Activated naive CD4-positive, alpha-beta T cell treated with anti-CD3 and anti-CD28 coated beads, Interleukin-2, amount 50 U/mL, for 72 hours (primary cell): ENCODE measurements around the gene THPO. TPM values are rescaled to one million over a fixed set of nuclear protein-coding genes. Genes with fewer than 3 reads are reported as not detected.
A peak's percentile ranks its signal among the peaks of the same experiment; 100 is the strongest.
"Not testable (repeated sequence)": the region's sequence is repeated elsewhere in the genome, so short reads cannot be mapped to it uniquely, and the experiment has no call there.

Source experiments
- ATAC-seq, 2 donors: fragments of 150-1000 bp; cut with Tn5 transposase; 2 replicates each; pipeline ENCODE4 v1.10.0; 2021; ENCODE audit warnings: mild to moderate bottlenecking in 2 of 2, moderate library complexity in 2 of 2
- DNase-seq, 2 donors: peaks; one replicate each; pipeline ENCODE4 v3.0.0; 2021 to 2022; ENCODE audit warnings: low spot score in 2 of 2
- H3K27ac Mint-ChIP-seq, 2 donors: one replicate each; pipeline ENCODE4 v1.8.0; 2022; ENCODE audit warnings: mild to moderate bottlenecking in 2 of 2, mixed read lengths in 2 of 2
- H3K36me3 Mint-ChIP-seq, 2 donors: one replicate each; pipeline ENCODE4 v1.8.0; 2022; ENCODE audit warnings: mixed read lengths in 2 of 2
- H3K9me3 Mint-ChIP-seq, 2 donors: one replicate each; pipeline ENCODE4 v1.8.0; 2022; ENCODE audit warnings: mixed read lengths in 2 of 2
- total RNA-seq, 2 donors: library from RNA; stranded (reverse); gene quantifications; one replicate each; pipeline ENCODE4 v1.2.3, GENCODE V29; 2022

Gene THPO
- total RNA-seq, 2 donors from 2014 or later, result not detected

DNA sequence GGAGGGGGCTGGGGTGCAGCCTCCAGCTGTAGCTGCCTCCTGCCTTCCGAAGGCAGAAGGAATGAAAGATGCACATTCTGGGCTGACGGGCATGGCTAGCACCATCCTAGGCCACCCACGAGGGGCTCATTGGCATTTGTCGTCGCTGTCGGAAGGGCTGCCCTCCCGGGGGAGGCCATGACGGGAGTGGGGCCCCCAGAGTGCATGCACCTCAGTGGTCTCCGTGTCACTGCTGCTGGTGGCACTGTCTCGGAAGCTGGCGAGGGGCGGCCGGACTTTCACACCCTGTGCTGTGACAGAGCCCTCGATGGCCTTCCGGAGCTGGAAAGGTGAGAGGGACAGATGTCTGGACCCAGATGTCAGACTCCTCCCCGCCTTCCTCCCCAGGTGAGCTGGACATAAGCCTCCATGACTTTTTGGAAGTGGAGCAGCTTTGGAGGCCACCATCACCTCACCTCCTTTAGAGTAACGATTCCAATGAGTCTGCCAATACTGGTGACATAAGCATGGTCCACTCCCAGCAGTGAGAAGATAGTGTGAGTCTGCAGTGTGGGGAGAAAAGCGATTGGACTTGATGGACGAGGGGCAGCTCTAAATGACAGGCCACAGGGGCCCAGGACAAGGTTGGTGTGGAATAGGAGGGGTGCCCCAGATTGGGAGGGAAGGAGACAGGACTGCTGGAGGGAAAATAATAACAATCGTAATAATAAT is 31.4 kb downstream of the THPO start:
- H3K27ac Mint-ChIP-seq, result no peak overlapping the region
- ATAC-seq (no peak), DNase-seq (no peak)
- H3K9me3 Mint-ChIP-seq, result no peaks in the 10 kb centered on the region
- no peaks in the 10 kb centered on the region for H3K36me3 Mint-ChIP-seq

DNA sequence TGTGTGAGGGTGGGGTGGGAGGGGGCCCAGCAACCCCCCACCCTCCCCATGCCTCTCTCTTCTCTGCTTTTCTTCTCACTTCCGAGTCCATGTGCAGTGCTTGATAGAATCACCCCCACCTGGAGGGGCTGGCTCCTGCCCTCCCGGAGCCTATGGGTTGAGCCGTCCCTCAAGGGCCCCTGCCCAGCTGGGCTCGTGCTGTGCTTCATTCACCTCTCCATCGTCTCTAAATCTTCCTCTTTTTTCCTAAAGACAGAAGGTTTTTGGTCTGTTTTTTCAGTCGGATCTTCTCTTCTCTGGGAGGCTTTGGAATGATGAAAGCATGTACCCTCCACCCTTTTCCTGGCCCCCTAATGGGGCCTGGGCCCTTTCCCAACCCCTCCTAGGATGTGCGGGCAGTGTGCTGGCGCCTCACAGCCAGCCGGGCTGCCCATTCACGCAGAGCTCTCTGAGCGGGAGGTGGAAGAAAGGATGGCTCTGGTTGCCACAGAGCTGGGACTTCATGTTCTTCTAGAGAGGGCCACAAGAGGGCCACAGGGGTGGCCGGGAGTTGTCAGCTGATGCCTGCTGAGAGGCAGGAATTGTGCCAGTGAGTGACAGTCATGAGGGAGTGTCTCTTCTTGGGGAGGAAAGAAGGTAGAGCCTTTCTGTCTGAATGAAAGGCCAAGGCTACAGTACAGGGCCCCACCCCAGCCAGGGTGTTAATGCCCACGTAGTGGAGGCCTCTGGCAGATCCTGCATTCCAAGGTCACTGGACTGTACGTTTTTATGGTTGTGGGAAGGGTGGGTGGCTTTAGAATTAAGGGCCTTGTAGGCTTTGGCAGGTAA is 32.5 kb downstream of the THPO start:
- no peak for DNase-seq
- H3K9me3 Mint-ChIP-seq, result no peaks in the 10 kb centered on the region
- H3K36me3 Mint-ChIP-seq, result no peaks in the 10 kb centered on the region
- H3K27ac Mint-ChIP-seq, result peak overlapping the region in 1 of 2 donors; percentile 38
- ATAC-seq, result peak; percentile 28 to 46

DNA sequence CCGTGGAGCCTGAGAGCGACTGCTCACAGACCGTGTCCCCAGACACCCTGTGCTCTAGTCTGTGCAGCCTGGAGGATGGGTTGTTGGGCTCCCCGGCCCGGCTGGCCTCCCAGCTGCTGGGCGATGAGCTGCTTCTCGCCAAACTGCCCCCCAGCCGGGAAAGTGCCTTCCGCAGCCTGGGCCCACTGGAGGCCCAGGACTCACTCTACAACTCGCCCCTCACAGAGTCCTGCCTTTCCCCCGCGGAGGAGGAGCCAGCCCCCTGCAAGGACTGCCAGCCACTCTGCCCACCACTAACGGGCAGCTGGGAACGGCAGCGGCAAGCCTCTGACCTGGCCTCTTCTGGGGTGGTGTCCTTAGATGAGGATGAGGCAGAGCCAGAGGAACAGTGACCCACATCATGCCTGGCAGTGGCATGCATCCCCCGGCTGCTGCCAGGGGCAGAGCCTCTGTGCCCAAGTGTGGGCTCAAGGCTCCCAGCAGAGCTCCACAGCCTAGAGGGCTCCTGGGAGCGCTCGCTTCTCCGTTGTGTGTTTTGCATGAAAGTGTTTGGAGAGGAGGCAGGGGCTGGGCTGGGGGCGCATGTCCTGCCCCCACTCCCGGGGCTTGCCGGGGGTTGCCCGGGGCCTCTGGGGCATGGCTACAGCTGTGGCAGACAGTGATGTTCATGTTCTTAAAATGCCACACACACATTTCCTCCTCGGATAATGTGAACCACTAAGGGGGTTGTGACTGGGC is 33.3 kb downstream of the THPO start:
- Mint-ChIP-seq H3K9me3 (no peaks in the 10 kb centered on the region), H3K36me3 (no peaks in the 10 kb centered on the region), H3K27ac (peak overlapping the region in 1 of 2 donors; percentile 53)
- ATAC-seq (no peak), DNase-seq (no peak)

DNA sequence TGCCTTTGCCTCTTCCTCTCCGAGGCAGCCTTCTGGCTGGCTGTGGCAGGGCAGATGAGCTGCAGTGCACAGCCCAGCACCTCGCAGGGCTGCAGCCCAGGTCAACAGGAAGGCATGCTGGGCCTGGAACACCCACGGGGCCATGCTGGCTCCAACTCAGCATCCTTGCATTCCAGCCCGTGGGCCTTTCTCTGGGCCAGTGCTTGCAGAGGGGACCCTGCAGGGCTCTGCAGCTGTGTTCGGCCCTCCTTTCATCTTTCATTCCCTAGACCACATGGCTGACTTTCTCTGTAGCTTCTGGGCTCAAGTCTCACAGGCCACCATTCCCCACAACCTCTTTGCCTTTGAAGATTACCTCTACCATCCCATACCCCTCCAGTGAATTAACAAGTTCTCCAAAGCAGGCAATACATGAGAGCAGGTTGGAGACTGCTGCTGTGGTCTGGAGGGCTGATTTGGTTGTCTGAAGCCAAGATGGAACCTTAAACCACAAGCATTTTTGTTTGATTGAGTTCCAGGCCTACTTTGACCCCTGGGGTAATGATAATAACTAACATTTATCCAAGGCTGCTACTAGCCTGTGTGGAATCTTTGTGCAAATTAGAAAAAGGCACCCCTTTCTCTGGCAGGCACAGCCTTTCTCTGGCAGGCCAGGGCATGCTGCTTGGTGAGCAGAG is 34.7 kb downstream of the THPO start:
- ATAC-seq, result no peak
- H3K27ac Mint-ChIP-seq, result no peak overlapping the region
- no peaks in the 10 kb centered on the region for H3K36me3 Mint-ChIP-seq
- no peak for DNase-seq
- H3K9me3 Mint-ChIP-seq, result no peaks in the 10 kb centered on the region

- no peak overlapping the region for H3K27ac Mint-ChIP-seq
- H3K9me3 Mint-ChIP-seq, result no peaks in the 10 kb centered on the region
- ATAC-seq, result no peak
- DNase-seq, result no peak
- no peaks in the 10 kb centered on the region for H3K36me3 Mint-ChIP-seq
Measured at GRCh38 chr3:184341925-184342324, 36.1 kb downstream of the THPO start.

DNA sequence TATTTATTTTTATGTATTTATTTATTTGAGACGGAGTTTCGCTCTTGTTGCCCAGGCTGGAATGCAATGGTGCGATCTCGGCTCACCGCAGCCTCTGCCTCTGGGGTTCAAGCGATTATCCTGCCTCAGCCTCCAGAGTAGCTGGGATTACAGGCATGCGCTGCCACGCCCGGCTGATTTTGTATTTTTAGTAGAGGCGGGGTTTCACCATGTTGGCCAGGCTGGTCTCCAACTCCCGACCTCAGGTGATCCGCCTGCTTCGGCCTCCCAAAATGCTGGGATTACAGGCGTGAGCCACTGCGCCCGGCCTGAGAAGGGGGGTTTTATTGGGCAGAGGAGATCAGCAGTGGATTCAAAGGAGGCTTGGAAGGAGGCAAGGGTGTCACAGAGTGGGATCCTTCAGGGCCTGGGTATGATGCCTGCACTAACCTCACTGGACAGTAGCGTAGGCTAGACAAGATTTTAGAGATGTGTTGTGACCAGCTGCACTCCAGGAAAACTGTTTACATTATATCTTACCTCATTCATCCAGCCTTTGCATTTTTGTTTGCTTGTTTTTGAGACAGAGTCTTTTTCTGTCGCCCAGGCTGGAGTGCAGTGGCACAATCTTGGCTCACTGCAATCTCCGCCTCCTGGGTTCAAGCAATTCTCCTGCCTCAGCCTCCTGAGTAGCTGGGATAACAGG is 38.4 kb downstream of the THPO start:
- not testable (repeated sequence) for H3K27ac Mint-ChIP-seq, H3K36me3 Mint-ChIP-seq, H3K9me3 Mint-ChIP-seq, ATAC-seq, DNase-seq

DNA sequence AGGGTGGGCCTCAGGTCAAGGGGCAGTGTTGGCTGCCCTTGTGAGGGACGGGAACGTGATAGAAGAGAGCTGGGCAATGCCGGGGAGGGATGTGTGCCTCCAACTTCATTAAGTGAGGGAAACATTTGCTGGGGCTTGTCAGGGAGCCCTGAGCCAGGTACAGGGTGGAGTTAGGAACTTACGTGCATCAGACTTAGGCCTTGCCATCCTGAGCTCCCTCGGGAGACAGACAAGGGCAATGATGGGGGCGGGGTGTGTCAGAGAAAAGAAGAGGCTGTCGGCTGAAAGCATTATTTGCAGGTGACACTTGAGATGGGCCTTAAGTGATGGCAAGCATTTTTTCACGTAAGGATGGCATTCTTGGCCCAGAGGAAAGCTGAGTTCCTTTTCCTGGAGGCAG is 39.0 kb downstream of the THPO start:
- DNase-seq (no peak), ATAC-seq (no peak)
- no peaks in the 10 kb centered on the region for H3K36me3 Mint-ChIP-seq
- H3K9me3 Mint-ChIP-seq, result no peaks in the 10 kb centered on the region
- H3K27ac Mint-ChIP-seq, result peak overlapping the region in 1 of 2 donors; percentile 36

GRCh38 chr3:184338511-184338945 is 39.5 kb downstream of the THPO start:
- ATAC-seq (no peak), DNase-seq (no peak)
- no peaks in the 10 kb centered on the region for H3K9me3 Mint-ChIP-seq
- no peaks in the 10 kb centered on the region for H3K36me3 Mint-ChIP-seq
- peak overlapping the region in 1 of 2 donors; percentile 36 for H3K27ac Mint-ChIP-seq

GRCh38 chr3:184337981-184338380 is 40.0 kb downstream of the THPO start:
- DNase-seq (no peak), ATAC-seq (no peak)
- Mint-ChIP-seq H3K36me3 (no peaks in the 10 kb centered on the region), H3K9me3 (no peaks in the 10 kb centered on the region), H3K27ac (peak overlapping the region in 1 of 2 donors; percentile 60)

- Mint-ChIP-seq H3K27ac (peak within 1 kb of the TSS; percentile 60 to 87), H3K36me3 (no peaks in the 10 kb centered on the region), H3K9me3 (no peaks in the 10 kb centered on the region)
- ATAC-seq (no peak), DNase-seq (no peak)
Measured at GRCh38 chr3:184337399-184337714, 40.6 kb downstream of the THPO start, which contains the start of gene FAM131A. TSS of gene FAM131A (plus strand) at chr3:184337600. CDS start at chr3:184337631, 31 bp downstream.

- no peaks in the 10 kb centered on the region for H3K9me3 Mint-ChIP-seq
- ATAC-seq, result peak in 1 of 2 donors; percentile 0
Measured at GRCh38 chr3:184336547-184337398, 41.2 kb downstream of the THPO start.

DNA sequence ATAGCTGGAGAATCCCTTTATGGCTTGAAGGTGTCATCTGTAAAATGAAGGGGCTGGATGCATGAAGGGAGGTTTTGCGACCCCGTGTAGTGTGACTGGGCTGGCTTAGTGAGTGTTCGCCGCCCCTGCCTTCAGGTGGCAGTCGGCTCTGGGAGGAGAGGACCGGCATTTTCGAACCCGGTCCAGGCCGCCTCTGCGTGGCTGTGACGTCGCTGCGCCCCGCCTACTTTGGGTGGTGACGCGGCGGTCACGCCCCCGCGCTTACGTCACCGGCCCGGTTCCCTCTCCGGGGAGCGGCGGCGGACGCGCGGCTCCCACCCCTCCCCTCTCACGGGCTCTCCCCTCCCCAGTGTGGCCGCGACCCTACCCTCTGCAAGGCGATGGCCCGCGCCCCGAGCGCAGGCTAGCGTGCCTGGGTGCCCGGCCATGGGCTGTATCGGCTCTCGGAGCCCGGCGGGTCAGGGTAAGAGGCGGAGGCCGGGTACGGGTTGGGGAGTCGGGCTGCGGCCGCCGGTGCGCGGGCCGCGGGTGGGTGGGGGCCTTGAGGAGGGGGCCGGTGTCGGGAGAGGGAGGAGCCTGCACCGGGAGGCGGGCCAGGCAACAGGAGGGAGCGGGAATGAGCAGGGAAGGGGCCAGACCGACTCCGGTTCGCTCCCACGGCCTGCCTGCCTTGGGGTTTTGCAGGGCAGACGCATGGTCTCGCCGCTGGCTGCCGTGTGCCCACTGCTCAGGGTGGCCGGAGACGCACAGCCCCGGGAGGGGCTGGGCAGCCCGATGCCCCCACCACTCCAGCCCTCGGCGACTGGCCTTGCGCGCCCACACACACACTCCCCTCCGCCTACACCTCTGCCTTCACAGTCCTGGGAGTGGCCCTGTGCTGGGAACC is 42.1 kb downstream of the THPO start:
- DNase-seq (peak; percentile 85 to 89), ATAC-seq (peak; percentile 51 to 66)
- Mint-ChIP-seq H3K36me3 (peaks cover 0 to 4% of the 10 kb centered on the region in 2 donors), H3K27ac (peak overlapping the region; percentile 85 to 92), H3K9me3 (no peaks in the 10 kb centered on the region)

More at GRCh38 chr3:184336547-184337398, 41.2 kb downstream of the THPO start:
- H3K36me3 Mint-ChIP-seq, result no peaks in the 10 kb centered on the region
- peak overlapping the region; percentile 60 to 87 for H3K27ac Mint-ChIP-seq
- no peak for DNase-seq

GRCh38 chr3:184335291-184335660 is 42.7 kb downstream of the THPO start:
- ATAC-seq (peak in 1 of 2 donors; percentile 1), DNase-seq (no peak)
- Mint-ChIP-seq H3K36me3 (peaks cover 0 to 5% of the 10 kb centered on the region in 2 donors), H3K27ac (peak overlapping the region; percentile 85 to 92), H3K9me3 (no peaks in the 10 kb centered on the region)

DNA sequence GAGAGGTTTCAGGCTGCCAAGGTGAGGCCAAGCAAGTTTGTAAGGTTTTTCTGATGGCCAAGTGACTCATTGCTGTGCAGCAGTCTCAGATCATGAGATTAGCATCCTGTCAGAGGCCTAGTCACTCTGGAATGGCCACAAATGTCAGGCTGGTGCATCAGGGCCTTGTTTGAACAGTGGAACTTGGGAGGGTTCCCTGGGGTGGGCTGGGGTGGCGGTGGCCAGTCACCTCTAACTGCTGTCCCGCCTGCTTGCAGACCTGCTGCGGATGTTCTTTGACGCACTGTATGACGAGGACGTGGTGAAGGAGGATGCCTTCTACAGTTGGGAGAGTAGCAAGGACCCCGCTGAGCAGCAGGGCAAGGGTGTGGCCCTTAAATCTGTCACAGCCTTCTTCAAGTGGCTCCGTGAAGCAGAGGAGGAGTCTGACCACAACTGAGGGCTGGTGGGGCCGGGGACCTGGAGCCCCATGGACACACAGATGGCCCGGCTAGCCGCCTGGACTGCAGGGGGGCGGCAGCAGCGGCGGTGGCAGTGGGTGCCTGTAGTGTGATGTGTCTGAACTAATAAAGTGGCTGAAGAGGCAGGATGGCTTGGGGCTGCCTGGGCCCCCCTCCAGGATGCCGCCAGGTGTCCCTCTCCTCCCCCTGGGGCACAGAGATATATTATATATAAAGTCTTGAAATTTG is 43.4 kb downstream of the THPO start:
- ATAC-seq, result peak; percentile 46 to 87
- peak in 1 of 2 donors; percentile 42 for DNase-seq
- Mint-ChIP-seq H3K36me3 (peaks cover 3 to 8% of the 10 kb centered on the region in 2 donors), H3K27ac (peak overlapping the region; percentile 85 to 87), H3K9me3 (no peaks in the 10 kb centered on the region)
